Sigmoid colon (tissue), 7 donors: Measurements from ENCODE around the gene BCL2L2. TPM values are rescaled to one million over a fixed set of nuclear protein-coding genes. Genes with fewer than 3 reads are reported as not detected.
"Not testable (repeated sequence)": the region's sequence is repeated elsewhere in the genome, so short reads cannot be mapped to it uniquely, and the experiment has no call there.

Experiments used
- DNase-seq: peaks from one replicate; pipeline ENCODE4 v3.0.0-alpha.2; 2019
- H3K27ac ChIP-seq, 4 donors: fragments of 200-600 bp; sonication (generic); one replicate each; pipeline ENCODE4 v1.5.1; 2016 to 2019; ENCODE audit warnings: mild to moderate bottlenecking in 1 of 4
- H3K27me3 ChIP-seq, 3 donors: fragments of 200-600 bp; sonication (generic); one replicate each; pipeline ENCODE4 v1.5.1; 2019; ENCODE audit warnings: mild to moderate bottlenecking in 1 of 3
- H3K36me3 ChIP-seq, 4 donors: fragments of 200-600 bp; sonication (generic); one replicate each; pipeline ENCODE4 v1.5.1; 2016 to 2019
- H3K4me1 ChIP-seq, 4 donors: fragments of 200-600 bp; sonication (generic); one replicate each; pipeline ENCODE4 v1.5.1; 2017 to 2019
- H3K4me3 ChIP-seq, 4 donors: fragments of 200-600 bp; sonication (generic); one replicate each; pipeline ENCODE4 v1.5.1; 2017 to 2019; ENCODE audit warnings: mild to moderate bottlenecking in 2 of 4, moderate library complexity in 1 of 4
- H3K9me3 ChIP-seq, 4 donors: fragments of 200-600 bp in 3 of 4; sonication (generic) in 3 of 4; one replicate each; pipeline versions ENCODE4 v1.5.1 to v1.6.1; 2013 to 2019
- CTCF ChIP-seq, 4 experiments: fragments of 450-650 bp in 3 of 4; fragments of 200-600 bp in 1 of 4; IDR thresholded peaks; one replicate each; pipeline ENCODE4 v1.5.1; 2016 to 2019; ENCODE audit warnings: antibody characterized with exemption in 4 of 4, mild to moderate bottlenecking in 3 of 4, moderate library complexity in 2 of 4
- EP300 ChIP-seq, 4 donors: sonication (generic); formaldehyde crosslinking; IDR thresholded peaks; one replicate each; pipeline ENCODE4 v1.6.1; 2017; ENCODE audit warnings: antibody characterized with exemption in 4 of 4
- POLR2A ChIP-seq, 2 donors: fragments of 450-650 bp; IDR thresholded peaks; one replicate each; pipeline ENCODE4 v1.6.1; 2016; ENCODE audit warnings: antibody characterized with exemption in 2 of 2, mild to moderate bottlenecking in 2 of 2, moderate library complexity in 2 of 2
- POLR2AphosphoS5 ChIP-seq, 4 donors: sonication (generic); formaldehyde crosslinking; IDR thresholded peaks; one replicate each; pipeline ENCODE4 v1.6.1; 2017; ENCODE audit warnings: antibody characterized with exemption in 4 of 4
- WGBS, 2 donors: extraction: QIAGEN DNeasy Blood & Tissue Kit; methylation state at CpG; one replicate each; pipeline ENCODE4 v1.1.7; 2013; 5-methylcytosine and 5-hydroxymethylcytosine counted together
- intact Hi-C: fragments of 100-400 bp; cut with DNase I; formaldehyde crosslinking; loops from one replicate; pipeline ENCODE4 v1.15.1; 2023
- polyA plus RNA-seq, 3 donors: library from polyadenylated mRNA; stranded (reverse); fragments of 200-250 nt; gene quantifications; one replicate each; pipeline ENCODE4 v1.2.3, GENCODE V29; 2013
- total RNA-seq, 4 donors: library from RNA; depleted of rRNA; stranded (reverse); fragments of >200 nt; gene quantifications; one replicate each; pipeline ENCODE4 v1.1.0, GENCODE V29; 2016
- donor health status: healthy with polysubstance abuse.
- donor health status: Bipolar disorder and iron deficiency.
- donor health status: healthy.

The BCL2L2 gene
- total RNA-seq = 100 to 1,000 TPM in 2 of 4 donors, 10 to 100 TPM in 2; 75.9 to 118 (median 101) TPM
- polyA plus RNA-seq = 10 to 100 TPM; 57.0 to 63.3 (median 61.9) TPM

GRCh38 chr14:23306412-23307145 lies at the start of gene BCL2L2:
Gene BCL2L2 (plus strand): TSS chr14:23306833. CDS start chr14:23307768, 935 bp downstream.
- intact Hi-C loops = loop anchor here (2.0 to 10.0 kb wide), 4 partner anchors 14 to 838 kb away; partner anchors contain the start of genes ACIN1, C14orf119, EMC9 and PABPN1
- DNase-seq = peak; percentile 97
- TF ChIP-seq POLR2AphosphoS5 (IDR thresholded peaks at IDR 0.05) (peak; percentile 71 to 85 (median 85)), CTCF (IDR thresholded peaks at IDR 0.05) (no peak), EP300 (IDR thresholded peaks at IDR 0.05) (no peak), POLR2A (IDR thresholded peaks at IDR 0.05) (peak in 1 of 2 donors; percentile 77)
- Histone ChIP-seq H3K36me3 (peaks cover 0 to 32% (median 5%) of the 10 kb centered on the region in 4 donors), H3K9me3 (no peaks in the 10 kb centered on the region), H3K27me3 (no peaks in the 10 kb centered on the region), H3K27ac (peak within 1 kb of the TSS; percentile 86 to 90 (median 88)), H3K4me3 (peak within 1 kb of the TSS; percentile 63 to 86 (median 78)), H3K4me1 (peaks cover 0 to 54% (median 49%) of the 10 kb centered on the region in 4 donors)
- 2 to 5% methylated on average over 24 of the region's 24 CpGs for WGBS, 2 donors

GRCh38 chr14:23258256-23258655 lies 48.4 kb upstream of the BCL2L2 start:
- no peak for DNase-seq
- Histone ChIP-seq H3K9me3 (no peaks in the 10 kb centered on the region), H3K36me3 (no peaks in the 10 kb centered on the region), H3K27me3 (peaks cover 0 to 12% (median 0%) of the 10 kb centered on the region in 3 donors), H3K4me1 (no peaks in the 10 kb centered on the region), H3K27ac (no peak overlapping the region), H3K4me3 (no peak overlapping the region)
- 88 to 90% methylated on average over 5 of the region's 5 CpGs for WGBS, 2 donors
- TF ChIP-seq EP300 (IDR thresholded peaks at IDR 0.05) = no peak
- intact Hi-C loops = no loop called here

GRCh38 chr14:23259426-23259825 lies 47.2 kb upstream of the BCL2L2 start:
- DNase-seq = no peak
- Histone ChIP-seq H3K27ac (no peak overlapping the region), H3K9me3 (no peaks in the 10 kb centered on the region), H3K4me3 (no peak overlapping the region), H3K4me1 (no peaks in the 10 kb centered on the region), H3K27me3 (peaks cover 0 to 12% (median 5%) of the 10 kb centered on the region in 3 donors), H3K36me3 (no peaks in the 10 kb centered on the region)
- intact Hi-C loops = no loop called here
- TF ChIP-seq CTCF (IDR thresholded peaks at IDR 0.05) = no peak
- no peak for TF ChIP-seq POLR2A (IDR thresholded peaks at IDR 0.05)
- no peak for TF ChIP-seq EP300 (IDR thresholded peaks at IDR 0.05)
- TF ChIP-seq POLR2AphosphoS5 (IDR thresholded peaks at IDR 0.05) = no peak

GRCh38 chr14:23260849-23261248 lies 45.8 kb upstream of the BCL2L2 start:
- intact Hi-C loops, H3K4me3 ChIP-seq, H3K27ac ChIP-seq, H3K36me3 ChIP-seq, H3K4me1 ChIP-seq, DNase-seq, H3K9me3 ChIP-seq: not testable (repeated sequence)
- 42 to 67% methylated on average over 8 of the region's 8 CpGs for WGBS, 2 donors
- H3K27me3 ChIP-seq = peaks cover 0 to 12% (median 5%) of the 10 kb centered on the region in 3 donors

- Histone ChIP-seq H3K36me3 (no peaks in the 10 kb centered on the region), H3K27ac (no peak overlapping the region), H3K27me3 (no peaks in the 10 kb centered on the region), H3K4me3 (no peak overlapping the region), H3K4me1 (no peaks in the 10 kb centered on the region), H3K9me3 (no peaks in the 10 kb centered on the region)
- no peak for DNase-seq
- intact Hi-C loops = loop anchor here (5.0 kb wide), 1 partner anchor 113 kb away; no protein-coding TSS in a partner anchor
- 89 to 91% methylated on average over 7 of the region's 7 CpGs for WGBS, 2 donors
- TF ChIP-seq CTCF (IDR thresholded peaks at IDR 0.05) (no peak), POLR2A (IDR thresholded peaks at IDR 0.05) (no peak), POLR2AphosphoS5 (IDR thresholded peaks at IDR 0.05) (no peak), EP300 (IDR thresholded peaks at IDR 0.05) (no peak)
These were observed 37.4 kb upstream of the BCL2L2 start for GRCh38 chr14:23269193-23269592.
